OCI-LY7 (cell line): ENCODE measurements around the gene ANGPTL4.

Experiments
- CTCF ChIP-seq: fragments of 200-600 bp; sonication (generic); conservative IDR thresholded peaks from 2 replicates; pipeline ENCODE4 v1.5.1; 2014; ENCODE audit warnings: mild to moderate bottlenecking, antibody characterized with exemption, low read length, moderate library complexity, mixed read lengths
- EZH2phosphoT487 ChIP-seq: fragments of 200-600 bp; sonication (generic); IDR thresholded peaks from 2 replicates; pipeline ENCODE4 v1.6.1; 2018; ENCODE audit warnings: low read depth, borderline replicate concordance, mild to moderate bottlenecking, mixed run types, antibody characterized with exemption, low read length, moderate library complexity, mixed read lengths

DNA sequence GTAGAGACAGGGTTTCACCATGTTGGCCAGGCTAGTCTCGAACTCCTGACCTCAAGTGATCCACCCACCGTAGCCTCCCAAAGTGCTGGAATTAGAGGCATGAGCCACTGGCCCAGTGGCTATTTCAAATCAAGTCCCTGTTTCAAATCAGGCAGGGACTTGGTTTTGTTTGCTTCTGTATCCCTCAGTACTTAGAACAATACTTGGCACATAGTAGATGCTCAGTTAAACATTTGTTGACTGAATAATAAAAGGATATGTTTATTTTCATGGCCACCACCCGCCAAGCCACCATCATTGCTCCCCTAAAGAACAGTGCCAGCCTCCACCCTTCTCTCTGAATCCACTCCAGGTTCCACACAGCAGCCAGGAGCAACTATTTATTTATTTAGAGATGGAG, 38.5 kb upstream of the ANGPTL4 start:
- TF ChIP-seq CTCF (no peak), EZH2phosphoT487 (no peak)
